Neuronal stem cell (in vitro differentiated cells): ENCODE measurements around the gene PTPRD.

Source experiments
- DNase-seq: peaks from one replicate; pipeline ENCODE4 v3.0.0-alpha.2; 2013; ENCODE audit warnings: low spot score
- H2AFZ ChIP-seq: one replicate; pipeline ENCODE4 v1.6.1; 2013; ENCODE audit warnings: mild to moderate bottlenecking, low read length, inconsistent platforms
- H2AK5ac ChIP-seq: 2 replicates; pipeline ENCODE4 v1.6.1; 2013; ENCODE audit warnings: low read depth, mild to moderate bottlenecking, inconsistent platforms, low read length, moderate library complexity, mixed read lengths
- H2BK120ac ChIP-seq: 2 replicates; pipeline ENCODE4 v1.6.1; 2013; ENCODE audit warnings: low read depth, mild to moderate bottlenecking, inconsistent platforms, low read length, moderate library complexity, mixed read lengths
- H2BK12ac ChIP-seq: one replicate; pipeline ENCODE4 v1.6.1; 2013; ENCODE audit warnings: low read length, inconsistent platforms
- H2BK15ac ChIP-seq: 2 replicates; pipeline ENCODE4 v1.6.1; 2013; ENCODE audit warnings: mild to moderate bottlenecking, low read length, inconsistent platforms, mixed read lengths
- H2BK5ac ChIP-seq: one replicate; pipeline ENCODE4 v1.6.1; 2013; ENCODE audit warnings: inconsistent platforms, mild to moderate bottlenecking, low read length, moderate library complexity
- H3K14ac ChIP-seq: one replicate; pipeline ENCODE4 v1.6.1; 2013; ENCODE audit warnings: low read length, inconsistent platforms
- H3K18ac ChIP-seq: 2 replicates; pipeline ENCODE4 v1.6.1; 2013; ENCODE audit warnings: low read length, inconsistent platforms
- H3K23ac ChIP-seq: 2 replicates; pipeline ENCODE4 v1.6.1; 2013; ENCODE audit warnings: low read depth, mild to moderate bottlenecking, mixed read lengths, low read length, inconsistent platforms; ENCODE audit not compliant: poor library complexity
- H3K27ac ChIP-seq: replicated peaks from 3 replicates; pipeline ENCODE4 v1.5.1; 2013; ENCODE audit warnings: low read length, inconsistent platforms
- H3K27me3 ChIP-seq, 3 experiments: 2 replicates each; pipeline ENCODE4 v1.6.1; 2013; ENCODE audit warnings: low read length in 3 of 3, mild to moderate bottlenecking in 2 of 3, inconsistent platforms in 1 of 3, low read depth in 1 of 3, mixed read lengths in 1 of 3, moderate library complexity in 1 of 3; ENCODE audit not compliant: control insufficient read depth in 3 of 3, insufficient read depth in 3 of 3
- H3K36me3 ChIP-seq, 2 donors: replicated peaks in 1 of 2; 2 replicates each; pipeline ENCODE4 v1.6.1; 2013; ENCODE audit warnings: low read length in 2 of 2; ENCODE audit not compliant: control insufficient read depth in 2 of 2, insufficient read depth in 2 of 2
- H3K4ac ChIP-seq: 2 replicates; pipeline ENCODE4 v1.6.1; 2013; ENCODE audit warnings: inconsistent platforms, mild to moderate bottlenecking, low read length, moderate library complexity
- H3K4me1 ChIP-seq, 2 donors: 1 replicate in 1 of 2; 2 replicates in 1 of 2; pipeline ENCODE4 v1.6.1; 2013; ENCODE audit warnings: low read length in 2 of 2, low read depth in 1 of 2; ENCODE audit not compliant: control insufficient read depth in 2 of 2, insufficient read depth in 1 of 2
- H3K4me2 ChIP-seq: one replicate; pipeline ENCODE4 v1.6.1; 2013; ENCODE audit warnings: mild to moderate bottlenecking, low read length, inconsistent platforms; ENCODE audit not compliant: insufficient read depth, poor library complexity, severe bottlenecking
- H3K4me3 ChIP-seq, 2 donors: 2 replicates each; pipeline ENCODE4 v1.5.1; 2013; ENCODE audit warnings: low read length in 2 of 2, mild to moderate bottlenecking in 2 of 2, inconsistent platforms in 1 of 2, moderate library complexity in 1 of 2
- H3K79me1 ChIP-seq: one replicate; pipeline ENCODE4 v1.6.1; 2013; ENCODE audit warnings: low read depth, mild to moderate bottlenecking, inconsistent platforms, low read length, moderate library complexity
- H3K9ac ChIP-seq: one replicate; pipeline ENCODE4 v1.6.1; 2013; ENCODE audit warnings: mild to moderate bottlenecking, low read depth, low read length, inconsistent platforms; ENCODE audit not compliant: poor library complexity
- H3K9me3 ChIP-seq, 2 donors: replicated peaks in 1 of 2; 2 replicates each; pipeline versions ENCODE3 to v1.6.1; 2013; ENCODE audit warnings: low read length in 2 of 2, mild to moderate bottlenecking in 2 of 2, inconsistent platforms in 1 of 2, low read depth in 1 of 2, mixed read lengths in 1 of 2, moderate library complexity in 1 of 2; ENCODE audit not compliant: control insufficient read depth in 2 of 2, insufficient read depth in 1 of 2
- H4K8ac ChIP-seq: one replicate; pipeline ENCODE4 v1.6.1; 2013; ENCODE audit warnings: low read depth, mild to moderate bottlenecking, inconsistent platforms, low read length, moderate library complexity
- H4K91ac ChIP-seq: one replicate; pipeline ENCODE4 v1.6.1; 2013; ENCODE audit warnings: low read length, low read depth, mild to moderate bottlenecking, inconsistent platforms; ENCODE audit not compliant: poor library complexity
- WGBS, 2 donors: extraction: QIAGEN DNeasy Blood & Tissue Kit; methylation state at CpG; one replicate each; pipeline ENCODE4 v1.1.7; 2013; ENCODE audit warnings: missing lambda C conversion rate in 2 of 2, mixed read lengths in 1 of 2; ENCODE audit not compliant: insufficient read length in 2 of 2, insufficient replicate concordance in 1 of 2; ENCODE audit errors: extremely low coverage in 2 of 2; 5-methylcytosine and 5-hydroxymethylcytosine counted together

PTPRD gene

GRCh38 chr9:8278048-8278447 lies 2334.8 kb downstream of the PTPRD start:
- Histone ChIP-seq H3K36me3 (no peaks in the 10 kb centered on the region), H2AK5ac (no peak overlapping the region), H3K27me3 (peaks cover 0 to 6% (median 0%) of the 10 kb centered on the region in 3 experiments), H3K4me2 (no peak overlapping the region), H3K4me1 (peaks cover 4 to 7% of the 10 kb centered on the region in 2 donors), H2BK15ac (no peak overlapping the region), H3K9ac (no peak overlapping the region), H3K4ac (no peak overlapping the region), H3K9me3 (peaks cover 3% of the 10 kb centered on the region in 2 donors), H2AFZ (no peak overlapping the region), H4K91ac (no peak overlapping the region), H3K4me3 (no peak overlapping the region), H3K79me1 (no peaks in the 10 kb centered on the region), H3K14ac (no peak overlapping the region), H3K27ac (no peak overlapping the region), H4K8ac (no peak overlapping the region), H2BK120ac (no peak overlapping the region), H3K18ac (no peak overlapping the region), H3K23ac (no peak overlapping the region), H2BK12ac (no peak overlapping the region), H2BK5ac (no peak overlapping the region)
- no peak for DNase-seq
- no CpG with 5 or more reads among the region's 3 CpGs for WGBS, 2 donors

- H2BK12ac ChIP-seq, result no peak overlapping the region
- no peak overlapping the region for H2BK15ac ChIP-seq
- H2BK120ac ChIP-seq, result no peak overlapping the region
- H3K79me1 ChIP-seq, result no peaks in the 10 kb centered on the region
- H3K23ac ChIP-seq, result no peak overlapping the region
- H3K4ac ChIP-seq, result no peak overlapping the region
- no peak overlapping the region for H3K14ac ChIP-seq
- H3K4me3 ChIP-seq, result no peak overlapping the region
- H3K36me3 ChIP-seq, result no peaks in the 10 kb centered on the region
- no peak overlapping the region for H3K18ac ChIP-seq
- H4K8ac ChIP-seq, result no peak overlapping the region
- no peak overlapping the region for H2AFZ ChIP-seq
- no peak overlapping the region for H3K9ac ChIP-seq
- no peak overlapping the region for H3K4me2 ChIP-seq
- no peak overlapping the region for H2AK5ac ChIP-seq
- no peaks in the 10 kb centered on the region for H3K9me3 ChIP-seq
- H3K27ac ChIP-seq, result no peak overlapping the region
- H2BK5ac ChIP-seq, result no peak overlapping the region
- H3K27me3 ChIP-seq, result no peaks in the 10 kb centered on the region
- H3K4me1 ChIP-seq, result peaks cover 0 to 2% of the 10 kb centered on the region in 2 donors
- no peak for DNase-seq
- H4K91ac ChIP-seq, result no peak overlapping the region
These were observed 2342.6 kb downstream of the PTPRD start for GRCh38 chr9:8270235-8270634.

- Histone ChIP-seq H3K27ac (no peak overlapping the region), H3K4me3 (no peak overlapping the region)
These were observed 2343.9 kb downstream of the PTPRD start for GRCh38 chr9:8268881-8269280.

GRCh38 chr9:8268216-8268878 lies 2344.5 kb downstream of the PTPRD start:
- no peak overlapping the region for H3K18ac ChIP-seq
- no CpG with 5 or more reads among the region's 2 CpGs for WGBS, 2 donors
- H4K8ac ChIP-seq, result no peak overlapping the region
- no peak overlapping the region for H2BK12ac ChIP-seq
- no peak overlapping the region for H3K4ac ChIP-seq
- no peak overlapping the region for H2BK5ac ChIP-seq
- H3K27ac ChIP-seq, result no peak overlapping the region
- H3K9ac ChIP-seq, result no peak overlapping the region
- no peaks in the 10 kb centered on the region for H3K9me3 ChIP-seq
- DNase-seq, result no peak
- no peaks in the 10 kb centered on the region for H3K36me3 ChIP-seq
- H3K27me3 ChIP-seq, result no peaks in the 10 kb centered on the region
- H3K79me1 ChIP-seq, result no peaks in the 10 kb centered on the region
- H2AFZ ChIP-seq, result no peak overlapping the region
- no peak overlapping the region for H3K14ac ChIP-seq
- no peak overlapping the region for H3K4me2 ChIP-seq
- no peak overlapping the region for H3K23ac ChIP-seq
- no peak overlapping the region for H2BK15ac ChIP-seq
- H2AK5ac ChIP-seq, result no peak overlapping the region
- no peak overlapping the region for H3K4me3 ChIP-seq
- H2BK120ac ChIP-seq, result no peak overlapping the region
- no peak overlapping the region for H4K91ac ChIP-seq
- peaks cover 0 to 2% of the 10 kb centered on the region in 2 donors for H3K4me1 ChIP-seq

More at GRCh38 chr9:8268881-8269280, 2343.9 kb downstream of the PTPRD start:
- H3K9me3 ChIP-seq, result no peaks in the 10 kb centered on the region
- H2BK12ac ChIP-seq, result no peak overlapping the region
- no peak overlapping the region for H3K18ac ChIP-seq
- H2BK5ac ChIP-seq, result no peak overlapping the region
- H4K8ac ChIP-seq, result no peak overlapping the region
- H4K91ac ChIP-seq, result no peak overlapping the region
- H3K36me3 ChIP-seq, result no peaks in the 10 kb centered on the region
- DNase-seq, result no peak
- H3K27me3 ChIP-seq, result no peaks in the 10 kb centered on the region
- no peaks in the 10 kb centered on the region for H3K79me1 ChIP-seq
- H3K4ac ChIP-seq, result no peak overlapping the region
- H2BK15ac ChIP-seq, result no peak overlapping the region
- H3K4me2 ChIP-seq, result no peak overlapping the region
- no peak overlapping the region for H3K14ac ChIP-seq
- peaks cover 0 to 2% of the 10 kb centered on the region in 2 donors for H3K4me1 ChIP-seq
- no peak overlapping the region for H2BK120ac ChIP-seq
- no peak overlapping the region for H2AK5ac ChIP-seq
- H3K9ac ChIP-seq, result no peak overlapping the region
- H3K23ac ChIP-seq, result no peak overlapping the region
- WGBS, 2 donors, result no CpG with 5 or more reads among the region's 1 CpG
- H2AFZ ChIP-seq, result no peak overlapping the region
